ENCODE measurements around the gene DNA2. TPM values are rescaled to one million over a fixed set of nuclear protein-coding genes. Genes with fewer than 3 reads are reported as not detected.

The DNA2 gene
- total and polyA plus RNA-seq, 4 donors: 1.5 to 6.2 (median 3.0) TPM

- 92% methylated on average over 6 of the region's 6 CpGs for WGBS, 2 donors
- no peak for DNase-seq
- no peak overlapping the region for H3K27ac ChIP-seq (ENCODE audit: low read depth in 1 of 2, low read length in 1 of 2)
- no peaks in the 10 kb centered on the region for H3K9me3 ChIP-seq (ENCODE audit: control insufficient read depth in 4 of 4, insufficient read depth in 3 of 4, low read length in 3 of 4)
- ATAC-seq (ENCODE audit: insufficient read depth, low FRiP score): no peak
- H3K27me3 ChIP-seq (ENCODE audit: control insufficient read depth in 3 of 3, insufficient read depth in 3 of 3, low read length in 2 of 3): no peaks in the 10 kb centered on the region
- H3K4me1 ChIP-seq (ENCODE audit: control insufficient read depth in 5 of 5, insufficient read depth in 5 of 5, low read length in 5 of 5): no peaks in the 10 kb centered on the region
- H3K36me3 ChIP-seq (ENCODE audit: control insufficient read depth in 4 of 4, insufficient read depth in 4 of 4, low read length in 4 of 4): peaks cover 0 to 7% (median 1%) of the 10 kb centered on the region in 4 donors
- H3K9ac ChIP-seq (ENCODE audit: insufficient read depth in 1 of 2, low read length in 2 of 2): no peak overlapping the region
- no peak overlapping the region for H3K4me3 ChIP-seq
- TF ChIP-seq CTCF (IDR thresholded peaks at IDR 0.05; ENCODE audit: control extremely low read depth, extremely low read depth): no peak
Observed at GRCh38 chr10:68508090-68508489, 36.3 kb upstream of the DNA2 start.

GRCh38 chr10:68506411-68506810 lies 34.6 kb upstream of the DNA2 start:
- H3K36me3 ChIP-seq (ENCODE audit: control insufficient read depth in 4 of 4, insufficient read depth in 4 of 4, low read length in 4 of 4): peaks cover 0 to 10% (median 4%) of the 10 kb centered on the region in 4 donors
- 74 to 87% methylated on average over 5 of the region's 5 CpGs for WGBS, 2 donors

GRCh38 chr10:68502846-68503245 lies 31.1 kb upstream of the DNA2 start:
- Histone ChIP-seq H3K27ac (ENCODE audit: low read depth in 1 of 2, low read length in 1 of 2) (no peak overlapping the region), H3K36me3 (ENCODE audit: control insufficient read depth in 4 of 4, insufficient read depth in 4 of 4, low read length in 4 of 4) (peaks cover 0 to 19% (median 13%) of the 10 kb centered on the region in 4 donors), H3K9ac (ENCODE audit: insufficient read depth in 1 of 2, low read length in 2 of 2) (no peak overlapping the region), H3K27me3 (ENCODE audit: control insufficient read depth in 3 of 3, insufficient read depth in 3 of 3, low read length in 2 of 3) (no peaks in the 10 kb centered on the region), H3K9me3 (ENCODE audit: control insufficient read depth in 4 of 4, insufficient read depth in 3 of 4, low read length in 3 of 4) (no peaks in the 10 kb centered on the region), H3K4me3 (no peak overlapping the region), H3K4me1 (ENCODE audit: control insufficient read depth in 5 of 5, insufficient read depth in 5 of 5, low read length in 5 of 5) (no peaks in the 10 kb centered on the region)
- no peak for TF ChIP-seq CTCF (IDR thresholded peaks at IDR 0.05; ENCODE audit: control extremely low read depth, extremely low read depth)
- ATAC-seq (ENCODE audit: insufficient read depth, low FRiP score) (no peak), DNase-seq (no peak)
- 88 to 92% methylated on average over 1 of the region's 1 CpG for WGBS, 2 donors

More at GRCh38 chr10:68506411-68506810, 34.6 kb upstream of the DNA2 start:
- ATAC-seq (ENCODE audit: insufficient read depth, low FRiP score) (no peak), DNase-seq (no peak)
- no peaks in the 10 kb centered on the region for H3K9me3 ChIP-seq (ENCODE audit: control insufficient read depth in 4 of 4, insufficient read depth in 3 of 4, low read length in 3 of 4)
- no peak overlapping the region for H3K9ac ChIP-seq (ENCODE audit: insufficient read depth in 1 of 2, low read length in 2 of 2)
- TF ChIP-seq CTCF (IDR thresholded peaks at IDR 0.05; ENCODE audit: control extremely low read depth, extremely low read depth): no peak
- H3K27ac ChIP-seq (ENCODE audit: low read depth in 1 of 2, low read length in 1 of 2): no peak overlapping the region
- no peaks in the 10 kb centered on the region for H3K4me1 ChIP-seq (ENCODE audit: control insufficient read depth in 5 of 5, insufficient read depth in 5 of 5, low read length in 5 of 5)
- no peaks in the 10 kb centered on the region for H3K27me3 ChIP-seq (ENCODE audit: control insufficient read depth in 3 of 3, insufficient read depth in 3 of 3, low read length in 2 of 3)
- no peak overlapping the region for H3K4me3 ChIP-seq

GRCh38 chr10:68501691-68502090 lies 29.9 kb upstream of the DNA2 start:
- DNase-seq (no peak), ATAC-seq (ENCODE audit: insufficient read depth, low FRiP score) (no peak)
- H3K36me3 ChIP-seq (ENCODE audit: control insufficient read depth in 4 of 4, insufficient read depth in 4 of 4, low read length in 4 of 4): peaks cover 0 to 21% (median 15%) of the 10 kb centered on the region in 4 donors
- no peaks in the 10 kb centered on the region for H3K4me1 ChIP-seq (ENCODE audit: control insufficient read depth in 5 of 5, insufficient read depth in 5 of 5, low read length in 5 of 5)
- no peaks in the 10 kb centered on the region for H3K9me3 ChIP-seq (ENCODE audit: control insufficient read depth in 4 of 4, insufficient read depth in 3 of 4, low read length in 3 of 4)
- no peak overlapping the region for H3K27ac ChIP-seq (ENCODE audit: low read depth in 1 of 2, low read length in 1 of 2)
- no peaks in the 10 kb centered on the region for H3K27me3 ChIP-seq (ENCODE audit: control insufficient read depth in 3 of 3, insufficient read depth in 3 of 3, low read length in 2 of 3)
- no peak for TF ChIP-seq CTCF (IDR thresholded peaks at IDR 0.05; ENCODE audit: control extremely low read depth, extremely low read depth)
- 91 to 92% methylated on average over 7 of the region's 7 CpGs for WGBS, 2 donors
- no peak overlapping the region for H3K9ac ChIP-seq (ENCODE audit: insufficient read depth in 1 of 2, low read length in 2 of 2)
- H3K4me3 ChIP-seq: no peak overlapping the region

Measured in lung (tissue), 12 donors.